Endothelial cell of hepatic sinusoid (primary cell): Measurements from ENCODE around the gene TMOD2.

Source experiments
- in situ Hi-C: cut with HindIII; loops from 2 replicates; pipeline ENCODE4 v1.10.0; 2017; ENCODE audit warnings: low sequenced_read_pairs

Gene TMOD2

DNA sequence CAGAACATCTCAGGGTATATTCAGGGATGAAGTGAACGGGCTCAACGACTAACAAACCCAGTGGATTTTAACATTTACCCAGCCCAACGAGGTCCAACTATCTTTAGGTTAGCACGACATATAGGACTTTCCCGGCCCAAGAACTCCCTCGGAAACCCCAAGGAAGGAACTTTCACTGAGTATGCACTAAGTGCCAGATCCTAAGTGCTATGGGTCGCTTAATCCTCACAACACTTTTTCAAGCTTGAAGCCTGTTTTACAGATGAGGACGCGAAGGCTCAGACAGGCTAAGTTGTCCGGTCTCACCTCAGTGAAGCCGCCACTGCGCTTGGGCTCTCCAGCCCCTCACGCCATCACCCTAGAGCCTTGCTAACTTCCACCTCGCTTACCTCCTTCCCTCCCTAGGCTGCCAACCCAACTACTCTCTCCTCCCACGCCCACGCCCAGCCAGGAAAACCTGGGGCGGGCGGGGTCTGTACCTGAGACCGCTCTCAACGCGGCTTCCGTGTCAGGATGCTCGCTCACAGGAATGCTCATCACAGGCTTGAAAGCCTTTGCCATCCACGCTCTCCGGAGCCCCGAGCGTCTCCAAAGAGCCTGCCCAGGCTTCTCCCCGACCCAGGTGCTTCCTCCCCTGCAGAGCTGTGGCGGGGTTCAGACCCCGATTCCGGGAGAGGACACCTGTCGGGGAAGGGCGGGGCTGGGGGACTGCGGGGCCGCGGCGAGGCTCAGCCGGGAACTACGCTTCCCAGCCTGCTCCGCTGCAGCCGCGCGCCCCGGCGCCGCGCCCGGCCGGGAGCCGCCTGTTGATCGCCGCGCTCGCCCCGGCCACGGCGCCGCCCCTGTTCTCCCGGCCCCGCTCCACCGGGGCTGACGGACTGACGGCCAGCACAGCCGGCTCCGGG, at the start of gene TMOD2:
TMOD2 (plus strand) TSS at position 806 of the 905 bp plus-strand sequence. CDS start 14,845 bp downstream, outside the sequence.
- in situ Hi-C loops: no loop called here

DNA sequence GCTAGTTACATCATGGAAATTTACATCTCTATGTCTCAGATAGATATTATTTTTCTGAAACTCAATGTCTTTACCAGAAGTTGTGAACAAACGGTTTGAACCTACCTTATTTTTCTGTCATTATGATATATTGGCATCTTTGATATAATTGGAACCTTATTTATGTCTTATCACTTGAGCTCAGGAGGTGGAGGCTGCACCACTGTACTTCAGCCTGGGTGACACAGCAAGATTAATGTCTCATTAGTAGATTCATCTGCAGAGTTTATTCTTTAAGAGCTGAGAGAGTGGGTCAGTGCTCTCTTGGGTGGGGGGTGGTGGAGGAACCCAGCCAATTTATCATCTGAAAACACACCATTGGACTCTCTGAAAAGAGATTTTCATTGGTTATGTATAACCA, 48.7 kb upstream of the TMOD2 start:
- in situ Hi-C loops: no loop called here

DNA sequence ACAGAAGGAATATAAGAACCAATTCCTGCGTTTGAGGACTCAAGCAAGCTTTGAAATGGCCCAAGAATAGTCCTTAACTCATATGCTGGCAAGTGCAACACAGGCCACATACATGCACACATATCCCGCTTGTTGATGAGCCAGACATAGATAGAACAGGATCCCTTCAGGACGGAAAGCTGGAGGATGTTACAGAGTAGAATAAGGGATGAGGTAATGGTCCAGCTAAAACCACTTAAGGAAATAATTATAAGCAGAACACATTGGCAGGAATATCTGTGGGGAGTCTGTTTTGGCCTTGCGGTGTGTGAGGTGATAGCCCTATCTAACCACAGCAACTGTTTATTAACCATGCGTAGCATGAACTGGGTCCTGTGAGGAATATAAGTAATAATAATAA, 45.1 kb upstream of the TMOD2 start:
- in situ Hi-C loops: no loop called here

GRCh38 chr15:51706926-51707608, 44.3 kb upstream of the TMOD2 start:
- in situ Hi-C loops: no loop called here

DNA sequence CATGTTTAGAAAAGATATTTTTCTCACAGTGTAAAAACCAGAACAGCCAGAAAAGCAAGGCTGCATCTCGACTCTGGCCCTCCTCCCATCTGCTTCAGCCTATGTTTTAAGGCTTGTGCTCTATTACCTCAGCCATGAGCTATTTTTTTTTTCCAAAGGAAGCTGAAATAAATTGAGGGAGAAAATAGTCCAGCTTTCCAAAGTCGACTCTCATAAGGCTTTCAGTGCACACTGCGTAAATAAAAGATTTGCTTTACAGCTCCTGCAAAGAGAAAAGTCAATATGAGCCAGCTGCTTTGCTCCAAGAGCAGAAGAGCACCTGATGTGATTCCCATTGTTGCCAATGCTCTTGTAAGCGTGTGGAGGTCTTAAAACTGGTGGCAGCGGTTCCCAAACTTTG, 43.4 kb upstream of the TMOD2 start:
- in situ Hi-C loops: no loop called here

GRCh38 chr15:51709031-51709430, 42.4 kb upstream of the TMOD2 start:
- in situ Hi-C loops: no loop called here

DNA sequence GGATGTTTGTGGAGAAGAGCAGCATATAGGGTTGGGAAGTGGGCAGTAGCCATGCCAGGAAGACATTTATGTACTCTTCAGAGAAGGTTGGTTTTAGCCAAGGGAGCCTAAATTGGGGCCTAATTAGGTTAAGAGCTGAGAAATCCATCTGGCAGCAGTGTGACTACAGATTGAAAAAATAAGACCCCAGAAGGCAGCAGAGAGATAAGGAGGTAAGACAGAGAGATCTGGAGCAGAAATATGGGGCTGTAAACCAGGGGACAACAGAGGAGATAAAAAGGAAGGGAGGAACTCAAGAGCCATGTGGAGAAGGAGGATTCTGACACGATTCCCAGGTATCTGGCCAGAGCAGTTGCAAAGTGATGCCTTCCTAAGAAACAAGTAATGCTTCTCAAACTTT, 37.2 kb upstream of the TMOD2 start:
- in situ Hi-C loops: no loop called here

- in situ Hi-C loops: no loop called here
Observed at GRCh38 chr15:51714911-51715310, 36.5 kb upstream of the TMOD2 start.

DNA sequence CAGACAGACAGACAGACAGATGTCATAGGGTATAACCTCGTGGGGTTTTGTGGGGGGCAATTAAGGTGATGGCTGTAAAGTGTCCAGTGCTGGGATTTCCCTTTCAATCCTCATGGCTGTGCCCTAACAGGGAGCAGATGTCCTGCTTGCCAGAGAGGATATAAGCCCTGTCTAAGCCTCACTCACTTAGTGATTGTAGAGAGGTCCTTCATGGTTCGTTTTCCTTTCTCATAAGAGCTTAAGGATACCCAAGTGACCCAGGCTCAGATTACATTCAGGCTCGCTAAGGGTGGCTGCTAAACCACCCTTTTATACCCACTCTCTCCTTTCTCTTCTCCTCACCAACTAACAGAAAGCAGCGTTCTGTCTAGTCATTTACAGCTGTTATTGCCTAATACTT, 33.2 kb upstream of the TMOD2 start:
- in situ Hi-C loops: no loop called here

DNA sequence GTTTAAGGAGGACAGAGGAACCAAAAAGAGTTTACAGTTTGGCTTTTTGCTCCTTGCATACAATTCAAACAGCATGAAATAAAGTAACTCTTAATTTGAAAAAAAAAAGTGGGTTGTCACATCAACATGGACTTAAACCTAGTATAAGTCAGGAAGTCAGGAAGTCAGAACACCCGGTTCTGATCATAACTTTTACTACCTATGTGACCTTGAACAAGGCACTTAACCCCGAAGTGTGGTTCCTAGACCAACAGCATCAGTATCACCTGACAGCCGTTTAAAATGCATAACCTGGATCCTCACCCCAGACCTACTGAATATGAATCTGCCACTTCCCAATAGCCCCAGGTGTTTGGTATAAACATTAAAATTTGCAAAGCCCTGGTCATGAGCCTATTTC, 32.7 kb upstream of the TMOD2 start:
- in situ Hi-C loops: no loop called here

DNA sequence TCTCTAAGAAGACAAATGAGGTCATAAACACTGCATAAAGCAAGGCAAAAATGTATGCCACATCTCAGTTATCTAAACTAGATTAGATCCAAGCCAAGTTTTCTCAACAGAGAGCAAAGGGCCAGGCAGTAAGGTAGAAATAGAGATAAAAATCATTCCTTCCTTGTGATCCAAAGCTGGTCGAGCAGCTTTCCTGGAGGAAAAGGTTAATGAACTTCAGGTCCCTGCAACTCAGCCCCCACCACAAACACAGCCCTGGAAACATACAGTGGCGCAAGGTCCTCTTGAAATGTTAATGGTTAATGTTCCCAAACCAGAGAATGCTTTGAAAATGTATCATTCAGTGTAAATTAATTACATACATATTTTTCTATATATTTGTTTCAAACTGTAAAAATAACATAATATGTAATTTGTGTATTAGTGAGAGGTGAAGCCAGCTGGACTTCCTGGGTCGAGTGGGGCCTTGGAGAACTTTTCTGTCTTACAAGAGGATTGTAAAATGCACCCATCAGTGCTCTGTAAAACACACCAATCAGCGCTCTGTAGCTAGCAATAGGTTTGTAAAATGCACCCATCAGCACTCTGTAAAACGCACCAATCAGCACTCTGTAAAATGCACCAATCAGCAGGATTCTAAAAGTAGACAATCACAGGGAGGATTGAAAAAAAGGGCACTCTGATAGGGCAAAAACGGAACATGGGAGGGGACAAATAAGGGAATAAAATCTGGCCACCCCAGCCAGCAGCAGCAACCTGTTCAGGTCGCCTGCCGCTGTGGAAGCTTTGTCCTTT, 31.0 kb upstream of the TMOD2 start:
- in situ Hi-C loops: no loop called here

DNA sequence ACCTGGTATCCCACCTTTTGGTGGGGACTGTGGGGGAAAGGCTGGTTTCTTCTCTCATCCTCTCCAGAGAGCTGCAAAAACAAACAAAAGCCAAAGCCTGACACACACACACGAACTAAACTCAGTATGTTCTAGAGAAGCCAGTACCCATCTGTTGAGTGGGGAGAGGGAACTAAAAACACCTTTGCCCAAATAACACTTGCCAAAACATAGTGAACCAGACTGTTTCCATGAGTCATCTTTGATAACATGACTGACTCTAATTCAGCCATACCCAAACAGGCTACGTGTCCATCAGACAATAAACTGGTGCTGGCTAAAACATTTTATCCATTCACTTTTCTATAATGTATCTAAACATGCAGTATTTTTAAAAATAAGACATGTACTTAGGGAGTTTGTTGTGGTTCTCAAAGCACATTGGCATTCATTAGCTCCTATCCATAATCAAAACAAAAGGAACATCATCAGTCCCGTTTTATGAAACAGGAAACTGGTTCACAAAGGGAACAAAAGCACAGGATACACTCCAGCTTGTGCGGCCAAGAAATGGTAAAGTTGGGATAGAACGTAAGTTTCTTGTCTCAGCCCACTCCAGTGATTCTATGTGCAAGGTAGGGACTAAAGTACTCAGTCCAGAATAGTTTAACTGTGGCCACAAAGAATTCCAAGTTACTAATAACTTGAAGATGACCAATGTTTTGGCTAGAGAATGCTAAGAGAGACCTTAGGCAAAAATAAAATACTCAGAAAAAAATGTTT, 30.0 kb upstream of the TMOD2 start:
- in situ Hi-C loops: no loop called here

DNA sequence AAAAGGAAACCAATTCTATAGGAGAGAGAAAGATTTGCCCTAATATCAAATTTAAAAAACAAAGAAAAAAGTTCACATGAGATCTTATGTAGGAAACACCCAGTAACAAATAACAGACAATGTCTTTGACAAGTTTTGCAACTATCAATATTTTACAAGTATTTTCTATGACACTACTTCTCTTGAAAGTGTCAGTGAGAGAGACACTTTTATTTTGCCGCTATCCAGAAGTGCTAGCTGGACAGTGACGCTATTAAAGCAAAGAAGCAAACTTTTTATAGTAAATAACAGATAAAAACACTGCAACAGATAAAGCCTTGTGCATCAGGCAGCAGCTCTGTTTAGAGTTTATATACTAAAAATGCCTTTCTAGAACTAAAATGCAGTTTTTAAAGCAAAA, 27.2 kb upstream of the TMOD2 start:
- in situ Hi-C loops: no loop called here

GRCh38 chr15:51724673-51725072, 26.7 kb upstream of the TMOD2 start:
- in situ Hi-C loops: no loop called here

DNA sequence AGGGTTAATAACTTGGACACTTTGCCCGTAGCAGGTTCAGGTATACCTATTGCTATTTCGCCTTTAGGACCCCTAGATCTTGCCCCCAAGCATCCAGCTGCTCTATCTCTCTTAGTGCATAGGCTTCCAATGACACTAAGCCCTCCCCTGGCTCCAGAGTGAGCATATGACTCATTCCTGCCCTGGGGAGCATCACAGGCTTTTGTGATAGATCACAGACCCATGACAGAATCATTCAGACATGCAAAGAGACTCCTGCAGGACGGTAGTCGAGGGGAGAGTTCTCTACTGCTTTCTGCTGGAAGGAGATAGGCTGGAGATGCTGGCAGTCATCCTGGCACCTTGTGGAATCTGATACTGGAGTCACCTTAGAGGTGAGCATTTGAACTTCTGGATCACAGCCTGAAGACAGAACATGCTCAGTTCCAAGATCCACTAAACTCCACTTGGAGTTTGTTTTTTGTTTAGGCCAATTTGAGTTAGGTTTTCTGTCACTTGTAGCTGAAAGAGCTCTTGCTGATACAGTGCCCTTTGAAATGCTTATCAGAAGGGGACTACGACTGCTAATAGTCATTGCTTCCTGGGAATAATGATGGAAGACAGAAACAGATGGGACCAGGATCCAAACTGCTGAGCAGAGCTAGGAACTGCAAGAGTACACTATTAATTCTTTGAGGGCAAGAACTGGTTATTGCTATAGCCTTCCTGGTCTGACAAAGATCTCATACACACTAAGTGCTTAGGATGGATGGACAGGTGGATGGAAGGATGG, 24.9 kb upstream of the TMOD2 start:
- in situ Hi-C loops: no loop called here

DNA sequence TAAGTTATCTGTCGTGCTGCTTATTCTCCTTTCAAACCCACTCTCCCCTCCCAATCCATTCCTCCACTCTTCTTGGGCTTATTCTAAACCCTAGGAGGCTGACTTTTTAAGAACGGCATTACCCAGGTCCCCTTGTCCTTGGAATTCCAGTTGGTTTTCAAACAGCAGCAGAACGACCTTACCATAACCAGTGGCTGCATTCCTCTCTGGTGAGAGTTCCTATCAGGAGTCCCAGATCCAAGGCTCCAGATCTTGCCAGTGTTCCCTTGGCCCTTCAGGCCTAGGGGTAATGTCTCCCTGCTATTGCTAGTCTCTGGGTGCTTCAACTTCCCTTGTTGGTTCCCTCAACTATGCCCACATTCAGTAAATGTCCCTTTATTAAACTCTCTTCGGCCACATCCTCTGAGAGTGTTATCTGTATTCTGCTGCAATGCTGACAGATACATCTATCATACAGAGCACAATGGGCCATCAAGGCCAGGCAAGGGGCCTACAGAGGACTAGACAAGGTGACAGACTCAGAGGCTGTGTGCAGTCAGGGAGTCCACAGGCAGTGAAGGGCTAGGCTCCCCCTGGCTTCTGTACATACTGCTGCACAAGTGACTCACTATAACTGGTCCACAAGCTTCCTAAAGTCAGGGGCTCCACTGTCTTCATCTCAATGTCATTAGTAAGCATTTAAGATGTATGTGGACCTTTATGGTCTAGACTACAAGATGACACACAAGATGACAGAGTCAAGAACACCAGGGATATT, 24.1 kb upstream of the TMOD2 start:
- in situ Hi-C loops: no loop called here

- in situ Hi-C loops: no loop called here
Observed at GRCh38 chr15:51731549-51732267, 19.7 kb upstream of the TMOD2 start.

GRCh38 chr15:51732646-51733045, 18.8 kb upstream of the TMOD2 start:
- in situ Hi-C loops: no loop called here
